Activated CD8-positive, alpha-beta T cell treated with anti-CD3 and anti-CD28 coated beads, Interleukin-2, amount 10 ng/mL, durations not matched to agents 7 days and 5 days (primary cell): ENCODE results near the gene MOCS1. TPM values are rescaled to one million over a fixed set of nuclear protein-coding genes. Genes with fewer than 3 reads are reported as not detected.

ENCODE experiments used
- ATAC-seq: fragments of 150-1000 bp; cut with Tn5 transposase; one replicate; pipeline ENCODE4 v1.10.0; 2021; ENCODE audit warnings: moderate library complexity
- CTCF ChIA-PET: fragments of 350-600 bp; sonication (Branson Sonifier 250); formaldehyde crosslinking; loops from one replicate; lab custom pipeline; 2021; ENCODE audit warnings: antibody characterized with exemption; lab: Charles Lee
- POLR2A ChIA-PET: fragments of 350-600 bp; sonication (Branson Sonifier 250); formaldehyde crosslinking; loops from one replicate; lab custom pipeline; 2021; ENCODE audit warnings: antibody characterized with exemption; lab: Charles Lee
- DNase-seq: peaks from one replicate; pipeline ENCODE4 v3.0.0-alpha.2; 2020
- H3K27ac Mint-ChIP-seq: one replicate; pipeline ENCODE4 v1.8.0; 2021; ENCODE audit warnings: mild to moderate bottlenecking, mixed read lengths
- H3K27me3 Mint-ChIP-seq: one replicate; pipeline ENCODE4 v1.8.0; 2021; ENCODE audit warnings: low read depth, mixed read lengths
- H3K36me3 Mint-ChIP-seq: one replicate; pipeline ENCODE4 v1.8.0; 2021; ENCODE audit warnings: low read depth, mixed read lengths
- H3K4me1 Mint-ChIP-seq: one replicate; pipeline ENCODE4 v1.8.0; 2021; ENCODE audit warnings: low read depth, mixed read lengths
- H3K4me3 Mint-ChIP-seq: one replicate; pipeline ENCODE4 v1.8.0; 2021; ENCODE audit warnings: mild to moderate bottlenecking, mixed read lengths
- H3K9me3 Mint-ChIP-seq: one replicate; pipeline ENCODE4 v1.8.0; 2022; ENCODE audit warnings: mixed read lengths; ENCODE audit not compliant: insufficient read depth
- total RNA-seq, 2 experiments: library from RNA; stranded (reverse); gene quantifications; one replicate each; pipeline ENCODE4 v1.2.3, GENCODE V29; 2021

Gene MOCS1
- total RNA-seq, 2 experiments from 2014 or later, result not detected

- ATAC-seq (no peak), DNase-seq (no peak)
- CTCF ChIA-PET, result interaction anchor here (0.7 to 1.6 kb wide), 2 partner anchors 15 to 518 kb away, joined by 3 to 8 read pairs; no protein-coding TSS in a partner anchor
- POLR2A ChIA-PET, result interaction anchor here (1.1 kb wide), 1 partner anchor 9 kb away, joined by 3 read pairs; no protein-coding TSS in a partner anchor
- Mint-ChIP-seq H3K27me3 (no peaks in the 10 kb centered on the region), H3K27ac (no peak overlapping the region), H3K4me3 (no peak overlapping the region), H3K9me3 (no peaks in the 10 kb centered on the region), H3K4me1 (no peaks in the 10 kb centered on the region), H3K36me3 (no peaks in the 10 kb centered on the region)
These were observed 53.7 kb downstream of the MOCS1 start for GRCh38 chr6:39880594-39880993.

- no peaks in the 10 kb centered on the region for H3K4me1 Mint-ChIP-seq
- CTCF ChIA-PET, result interaction anchor here (1.6 kb wide), 1 partner anchor 14 kb away, joined by 8 read pairs; no protein-coding TSS in a partner anchor
These were observed 54.7 kb downstream of the MOCS1 start for GRCh38 chr6:39879535-39879934.

GRCh38 chr6:39876826-39877225 is 57.4 kb downstream of the MOCS1 start:
- ChIA-PET CTCF (no interaction called here), POLR2A (no interaction called here)
- Mint-ChIP-seq H3K27ac (no peak overlapping the region), H3K4me3 (no peak overlapping the region), H3K27me3 (no peaks in the 10 kb centered on the region), H3K9me3 (no peaks in the 10 kb centered on the region), H3K36me3 (no peaks in the 10 kb centered on the region), H3K4me1 (no peaks in the 10 kb centered on the region)
- ATAC-seq, result no peak
- DNase-seq, result no peak

More at GRCh38 chr6:39879535-39879934, 54.7 kb downstream of the MOCS1 start:
- no peak overlapping the region for H3K4me3 Mint-ChIP-seq
- DNase-seq, result no peak
- no peaks in the 10 kb centered on the region for H3K36me3 Mint-ChIP-seq
- POLR2A ChIA-PET, result no interaction called here
- no peak for ATAC-seq
- H3K9me3 Mint-ChIP-seq, result no peaks in the 10 kb centered on the region
- no peak overlapping the region for H3K27ac Mint-ChIP-seq
- no peaks in the 10 kb centered on the region for H3K27me3 Mint-ChIP-seq

GRCh38 chr6:39876111-39876510 is 58.2 kb downstream of the MOCS1 start:
- Mint-ChIP-seq H3K9me3 (no peaks in the 10 kb centered on the region), H3K4me1 (no peaks in the 10 kb centered on the region), H3K36me3 (no peaks in the 10 kb centered on the region), H3K4me3 (no peak overlapping the region), H3K27me3 (no peaks in the 10 kb centered on the region), H3K27ac (no peak overlapping the region)
- ATAC-seq (no peak), DNase-seq (no peak)
- ChIA-PET CTCF (interaction anchor here (0.8 kb wide), 1 partner anchor 11 kb away, joined by 3 read pairs; no protein-coding TSS in a partner anchor), POLR2A (no interaction called here)

GRCh38 chr6:39873439-39873838 is 60.8 kb downstream of the MOCS1 start:
- H3K9me3 Mint-ChIP-seq, result no peaks in the 10 kb centered on the region
- no peaks in the 10 kb centered on the region for H3K36me3 Mint-ChIP-seq
- ATAC-seq (no peak), DNase-seq (no peak)
- H3K4me3 Mint-ChIP-seq, result no peak overlapping the region
- ChIA-PET POLR2A (no interaction called here), CTCF (interaction anchor here (1.4 kb wide), 1 partner anchor 8 kb away, joined by 5 read pairs; no protein-coding TSS in a partner anchor)
- H3K4me1 Mint-ChIP-seq, result no peaks in the 10 kb centered on the region
- no peak overlapping the region for H3K27ac Mint-ChIP-seq
- H3K27me3 Mint-ChIP-seq, result no peaks in the 10 kb centered on the region

- Mint-ChIP-seq H3K9me3 (no peaks in the 10 kb centered on the region), H3K4me3 (no peak overlapping the region), H3K36me3 (no peaks in the 10 kb centered on the region), H3K27me3 (no peaks in the 10 kb centered on the region), H3K27ac (no peak overlapping the region), H3K4me1 (no peaks in the 10 kb centered on the region)
- DNase-seq (no peak), ATAC-seq (no peak)
- CTCF ChIA-PET, result no interaction called here
- POLR2A ChIA-PET, result no interaction called here
These were observed 63.3 kb downstream of the MOCS1 start for GRCh38 chr6:39870950-39871349.

GRCh38 chr6:39867592-39867991 is 66.7 kb downstream of the MOCS1 start:
- ChIA-PET CTCF (no interaction called here), POLR2A (no interaction called here)
- H3K36me3 Mint-ChIP-seq, result no peaks in the 10 kb centered on the region

GRCh38 chr6:39865011-39865888 is 69.0 kb downstream of the MOCS1 start:
- no peak for ATAC-seq
- H3K4me1 Mint-ChIP-seq, result no peaks in the 10 kb centered on the region
- POLR2A ChIA-PET, result no interaction called here
- H3K27ac Mint-ChIP-seq, result no peak overlapping the region
- peaks cover 3% of the 10 kb centered on the region for H3K27me3 Mint-ChIP-seq
- H3K4me3 Mint-ChIP-seq, result no peak overlapping the region
- H3K36me3 Mint-ChIP-seq, result no peaks in the 10 kb centered on the region
- DNase-seq, result peak; percentile 73
- H3K9me3 Mint-ChIP-seq, result no peaks in the 10 kb centered on the region
- CTCF ChIA-PET, result interaction anchor here (0.7 to 3.3 kb wide), 15 partner anchors 8 to 1163 kb away, joined by 3 to 15 read pairs (median 4); no protein-coding TSS in a partner anchor

More at GRCh38 chr6:39867592-39867991, 66.7 kb downstream of the MOCS1 start:
- ATAC-seq (no peak), DNase-seq (no peak)
- no peak overlapping the region for H3K4me3 Mint-ChIP-seq
- no peaks in the 10 kb centered on the region for H3K9me3 Mint-ChIP-seq
- H3K27me3 Mint-ChIP-seq, result no peaks in the 10 kb centered on the region
- no peak overlapping the region for H3K27ac Mint-ChIP-seq
- H3K4me1 Mint-ChIP-seq, result no peaks in the 10 kb centered on the region

- H3K27me3 Mint-ChIP-seq, result peaks cover 3% of the 10 kb centered on the region
- DNase-seq (no peak), ATAC-seq (no peak)
- ChIA-PET POLR2A (no interaction called here), CTCF (no interaction called here)
- H3K9me3 Mint-ChIP-seq, result no peaks in the 10 kb centered on the region
- H3K27ac Mint-ChIP-seq, result no peak overlapping the region
- no peaks in the 10 kb centered on the region for H3K36me3 Mint-ChIP-seq
- no peaks in the 10 kb centered on the region for H3K4me1 Mint-ChIP-seq
- no peak overlapping the region for H3K4me3 Mint-ChIP-seq
These were observed 72.6 kb downstream of the MOCS1 start for GRCh38 chr6:39861663-39862062.

GRCh38 chr6:39859025-39859424 is 75.2 kb downstream of the MOCS1 start:
- Mint-ChIP-seq H3K27ac (no peak overlapping the region), H3K9me3 (no peaks in the 10 kb centered on the region), H3K4me1 (no peaks in the 10 kb centered on the region), H3K27me3 (peaks cover 3% of the 10 kb centered on the region), H3K36me3 (no peaks in the 10 kb centered on the region), H3K4me3 (no peak overlapping the region)
- CTCF ChIA-PET, result no interaction called here
- POLR2A ChIA-PET, result no interaction called here
- ATAC-seq (no peak), DNase-seq (no peak)

- no peak for ATAC-seq
- H3K4me3 Mint-ChIP-seq, result no peak overlapping the region
- ChIA-PET CTCF (interaction anchor here (2.3 kb wide), 1 partner anchor 10 kb away, joined by 15 read pairs; no protein-coding TSS in a partner anchor), POLR2A (no interaction called here)
- no peaks in the 10 kb centered on the region for H3K9me3 Mint-ChIP-seq
- H3K27ac Mint-ChIP-seq, result no peak overlapping the region
- H3K27me3 Mint-ChIP-seq, result peaks cover 1% of the 10 kb centered on the region
- H3K36me3 Mint-ChIP-seq, result no peaks in the 10 kb centered on the region
- no peaks in the 10 kb centered on the region for H3K4me1 Mint-ChIP-seq
- no peak for DNase-seq
These were observed 78.8 kb downstream of the MOCS1 start for GRCh38 chr6:39855356-39855995.
